ENCODE measurements around the gene MFSD2A.

MFSD2A gene

DNA sequence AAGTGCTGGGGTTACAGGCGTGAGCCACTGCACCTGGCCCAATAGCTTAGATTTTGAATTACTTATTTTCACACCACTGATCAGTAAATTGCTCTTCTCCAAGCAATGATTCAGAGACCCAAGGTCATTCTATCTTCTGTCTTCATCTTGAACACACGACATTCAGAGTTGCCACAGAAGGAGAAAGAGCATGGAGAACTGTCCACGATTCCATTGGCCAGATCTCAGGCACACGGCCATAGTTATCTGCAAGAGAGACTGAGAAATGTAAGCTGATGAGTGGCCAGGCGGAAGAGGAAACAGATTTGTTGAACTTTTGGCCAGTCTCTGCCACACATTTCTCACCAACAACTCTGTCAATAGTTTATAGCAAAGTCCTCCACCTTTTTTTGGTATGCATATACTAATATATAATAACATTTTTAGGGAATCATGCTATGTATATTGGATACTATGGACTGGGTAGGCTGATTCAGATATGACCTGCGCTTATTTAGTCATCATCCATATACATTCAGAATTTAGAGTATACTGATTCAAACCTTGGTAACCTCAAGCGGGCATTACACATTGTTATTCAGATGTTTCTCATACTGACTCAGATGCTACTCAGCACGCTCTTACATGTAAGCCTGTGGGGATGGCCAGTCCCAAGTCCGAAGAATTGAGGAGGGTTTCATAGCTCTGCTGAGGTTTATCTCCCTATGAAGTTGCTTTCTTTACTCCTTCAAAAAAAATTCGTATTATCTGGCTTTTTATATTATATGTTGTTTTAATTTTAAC is 60.1 kb downstream of the MFSD2A start:
- TF ChIP-seq, protein P1, sequence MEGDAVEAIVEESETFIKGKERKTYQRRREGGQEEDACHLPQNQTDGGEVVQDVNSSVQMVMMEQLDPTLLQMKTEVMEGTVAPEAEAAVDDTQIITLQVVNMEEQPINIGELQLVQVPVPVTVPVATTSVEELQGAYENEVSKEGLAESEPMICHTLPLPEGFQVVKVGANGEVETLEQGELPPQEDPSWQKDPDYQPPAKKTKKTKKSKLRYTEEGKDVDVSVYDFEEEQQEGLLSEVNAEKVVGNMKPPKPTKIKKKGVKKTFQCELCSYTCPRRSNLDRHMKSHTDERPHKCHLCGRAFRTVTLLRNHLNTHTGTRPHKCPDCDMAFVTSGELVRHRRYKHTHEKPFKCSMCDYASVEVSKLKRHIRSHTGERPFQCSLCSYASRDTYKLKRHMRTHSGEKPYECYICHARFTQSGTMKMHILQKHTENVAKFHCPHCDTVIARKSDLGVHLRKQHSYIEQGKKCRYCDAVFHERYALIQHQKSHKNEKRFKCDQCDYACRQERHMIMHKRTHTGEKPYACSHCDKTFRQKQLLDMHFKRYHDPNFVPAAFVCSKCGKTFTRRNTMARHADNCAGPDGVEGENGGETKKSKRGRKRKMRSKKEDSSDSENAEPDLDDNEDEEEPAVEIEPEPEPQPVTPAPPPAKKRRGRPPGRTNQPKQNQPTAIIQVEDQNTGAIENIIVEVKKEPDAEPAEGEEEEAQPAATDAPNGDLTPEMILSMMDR (IDR thresholded peaks at IDR 0.05; ENCODE audit: low read depth, low read length): no peak
- no peak overlapping the region for H3K4me3 ChIP-seq (replicated peaks in 1 of 2; ENCODE audit: low read depth in 2 of 2, low read length in 2 of 2)
- peak; percentile 53 to 95 for DNase-seq (ENCODE audit: low read depth in 2 of 2)

DNA sequence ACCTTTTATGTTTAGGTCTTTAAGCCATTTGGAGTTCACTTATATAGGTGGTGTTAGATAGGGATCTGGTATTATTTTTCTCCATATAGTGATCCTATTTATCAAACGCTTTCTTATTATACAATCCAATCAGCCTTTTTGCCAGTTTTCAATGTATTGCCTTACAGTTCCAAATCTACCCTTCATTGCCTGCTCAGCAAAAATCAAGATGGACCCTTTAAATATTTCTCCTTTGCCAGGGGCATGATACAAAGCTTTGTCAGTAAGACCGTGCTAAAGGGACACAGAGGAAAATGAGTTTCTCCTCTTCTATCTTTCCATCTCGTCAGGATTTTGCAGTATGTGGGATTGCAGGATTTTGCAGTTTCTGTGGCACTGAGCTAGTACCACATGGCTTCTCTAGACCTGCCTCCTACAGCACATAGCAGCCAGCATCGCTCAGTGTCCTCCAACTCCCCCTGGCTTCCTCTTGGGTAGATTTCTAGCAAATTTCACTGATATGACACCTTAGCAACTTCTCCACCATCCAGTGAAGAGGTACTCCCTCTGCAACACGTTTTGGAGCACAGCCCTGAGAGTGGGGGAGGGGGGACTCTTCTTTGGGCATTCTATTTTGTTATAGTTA is 63.1 kb downstream of the MFSD2A start:
- TF ChIP-seq, protein P1 (IDR thresholded peaks at IDR 0.05; ENCODE audit: low read depth, low read length): no peak
- DNase-seq (ENCODE audit: low read depth in 2 of 2): no peak

More for the DNA sequence above, 63.1 kb downstream of the MFSD2A start:
- H3K4me3 ChIP-seq (replicated peaks in 1 of 2; ENCODE audit: low read depth in 2 of 2, low read length in 2 of 2): no peak overlapping the region
